Omental fat pad (tissue), 4 donors: ENCODE data around the gene POLR2H. TPM values are rescaled to one million over a fixed set of nuclear protein-coding genes. Genes with fewer than 3 reads are reported as not detected.

Experiments
- ATAC-seq: fragments of 150-250 bp; one replicate; pipeline ENCODE4 v1.9.1; 2016; ENCODE audit warnings: mild to moderate bottlenecking, moderate library complexity; ENCODE audit not compliant: low FRiP score
- DNase-seq: peaks from one replicate; pipeline ENCODE4 v3.0.0-alpha.2; 2019; ENCODE audit warnings: low spot score
- total RNA-seq, 4 donors: library from RNA; depleted of rRNA; stranded (reverse); fragments of >200 nt; gene quantifications; one replicate each; pipeline ENCODE4 v1.1.0, GENCODE V29; 2016
- TF ChIP-seq, protein P1 (sequence below), 3 donors: fragments of 450-650 bp; IDR thresholded peaks; one replicate each; pipeline ENCODE4 v1.5.1; 2016 to 2017; ENCODE audit warnings: antibody characterized with exemption in 3 of 3, mild to moderate bottlenecking in 3 of 3, moderate library complexity in 2 of 3

Gene POLR2H
- total RNA-seq, 4 donors from 2014 or later, result 63.9 to 110 (median 89.3) TPM

DNA sequence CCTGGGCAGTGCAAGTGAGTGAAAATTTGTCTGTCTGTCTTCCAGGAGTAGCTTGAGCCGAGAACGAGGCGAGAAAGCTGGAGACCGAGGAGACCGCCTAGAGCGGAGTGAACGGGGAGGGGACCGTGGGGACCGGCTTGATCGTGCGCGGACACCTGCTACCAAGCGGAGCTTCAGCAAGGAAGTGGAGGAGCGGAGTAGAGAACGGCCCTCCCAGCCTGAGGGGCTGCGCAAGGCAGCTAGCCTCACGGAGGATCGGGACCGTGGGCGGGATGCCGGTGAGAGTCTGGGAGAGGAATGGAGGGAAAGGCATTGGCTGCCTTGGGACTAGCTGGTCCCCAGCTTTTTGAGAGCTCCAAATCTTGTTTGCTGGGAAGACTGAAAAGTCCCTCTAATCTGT, 34.3 kb upstream of the POLR2H start:
- no peak for ATAC-seq

DNA sequence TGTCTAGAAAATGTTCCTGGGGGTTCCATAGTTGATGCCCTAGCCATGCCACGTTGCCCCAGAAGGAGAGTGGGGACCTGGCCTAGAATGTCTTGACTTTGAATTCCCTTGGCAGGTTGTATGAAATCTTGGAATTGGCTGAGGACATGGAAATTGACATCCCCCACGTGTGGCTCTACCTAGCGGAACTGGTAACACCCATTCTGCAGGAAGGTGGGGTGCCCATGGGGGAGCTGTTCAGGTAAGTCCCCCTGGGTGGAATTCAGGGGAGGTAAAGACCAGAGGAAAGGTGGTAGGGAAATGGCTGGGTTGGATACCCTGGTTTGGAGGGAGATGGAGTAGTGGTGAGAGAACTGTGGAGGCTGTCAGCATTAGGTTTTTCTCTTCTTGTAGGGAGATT, 33.0 kb upstream of the POLR2H start:
- no peak for ATAC-seq
- TF ChIP-seq, protein P1, sequence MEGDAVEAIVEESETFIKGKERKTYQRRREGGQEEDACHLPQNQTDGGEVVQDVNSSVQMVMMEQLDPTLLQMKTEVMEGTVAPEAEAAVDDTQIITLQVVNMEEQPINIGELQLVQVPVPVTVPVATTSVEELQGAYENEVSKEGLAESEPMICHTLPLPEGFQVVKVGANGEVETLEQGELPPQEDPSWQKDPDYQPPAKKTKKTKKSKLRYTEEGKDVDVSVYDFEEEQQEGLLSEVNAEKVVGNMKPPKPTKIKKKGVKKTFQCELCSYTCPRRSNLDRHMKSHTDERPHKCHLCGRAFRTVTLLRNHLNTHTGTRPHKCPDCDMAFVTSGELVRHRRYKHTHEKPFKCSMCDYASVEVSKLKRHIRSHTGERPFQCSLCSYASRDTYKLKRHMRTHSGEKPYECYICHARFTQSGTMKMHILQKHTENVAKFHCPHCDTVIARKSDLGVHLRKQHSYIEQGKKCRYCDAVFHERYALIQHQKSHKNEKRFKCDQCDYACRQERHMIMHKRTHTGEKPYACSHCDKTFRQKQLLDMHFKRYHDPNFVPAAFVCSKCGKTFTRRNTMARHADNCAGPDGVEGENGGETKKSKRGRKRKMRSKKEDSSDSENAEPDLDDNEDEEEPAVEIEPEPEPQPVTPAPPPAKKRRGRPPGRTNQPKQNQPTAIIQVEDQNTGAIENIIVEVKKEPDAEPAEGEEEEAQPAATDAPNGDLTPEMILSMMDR (IDR thresholded peaks at IDR 0.05), result no peak
- no peak for DNase-seq

More for the DNA sequence above, 34.3 kb upstream of the POLR2H start:
- no peak for DNase-seq
- TF ChIP-seq, protein P1 (IDR thresholded peaks at IDR 0.05), result no peak

DNA sequence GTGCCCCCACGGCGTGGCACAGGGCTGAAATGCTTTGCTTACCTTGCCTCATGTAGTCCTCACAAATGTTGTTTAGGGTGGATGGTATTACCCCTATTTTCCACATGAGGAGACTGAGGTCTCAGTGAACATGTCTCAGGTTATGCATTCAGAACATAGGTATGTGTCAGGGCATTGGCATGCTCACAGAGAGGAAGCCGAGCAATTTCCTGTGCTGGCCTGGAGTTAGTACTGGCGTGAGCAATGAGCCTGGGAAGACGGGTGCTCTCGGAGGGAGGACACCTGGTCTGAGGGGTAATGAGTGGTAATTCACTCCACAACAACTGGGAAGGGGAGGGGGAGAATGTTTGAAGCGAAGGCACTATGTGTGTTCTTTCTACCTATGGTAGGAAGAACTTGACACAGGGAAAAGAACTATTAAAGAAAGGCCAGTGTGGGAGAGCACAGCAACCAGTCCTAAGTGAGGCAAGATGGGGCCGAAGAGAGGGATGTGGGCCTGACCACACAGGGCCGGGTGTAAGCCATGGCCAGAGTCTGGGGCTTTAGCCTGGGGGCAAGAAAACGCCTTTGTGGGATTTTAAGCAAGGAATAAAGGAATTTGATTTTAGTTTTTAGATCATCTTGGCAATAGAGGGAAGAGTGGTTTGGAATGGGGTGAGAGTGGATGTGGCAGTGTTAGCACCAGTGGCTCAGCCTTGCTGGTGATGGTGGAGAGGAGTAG, 29.0 kb upstream of the POLR2H start:
- DNase-seq, result no peak
- no peak for ATAC-seq
- TF ChIP-seq, protein P1 (IDR thresholded peaks at IDR 0.05), result no peak

DNA sequence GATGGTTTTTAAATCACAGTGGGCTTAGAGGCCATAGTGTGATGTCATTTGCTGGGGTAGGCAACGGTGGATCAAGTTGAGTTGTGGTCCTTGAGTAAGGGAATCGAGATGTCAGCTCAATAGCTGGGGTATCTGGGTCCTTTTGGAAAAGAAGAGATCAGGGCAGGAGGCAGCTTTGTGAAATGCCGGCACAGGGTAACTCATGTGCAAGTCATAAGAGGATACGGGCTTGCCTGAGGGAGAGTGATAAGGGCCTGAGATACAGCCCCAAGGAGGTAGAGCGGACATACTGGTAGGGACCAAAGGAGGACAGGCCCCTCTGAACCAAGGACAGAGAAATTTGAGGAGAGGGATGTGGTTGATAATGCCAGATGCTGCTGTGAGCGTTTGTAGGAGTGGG, 28.3 kb upstream of the POLR2H start:
- TF ChIP-seq, protein P1 (IDR thresholded peaks at IDR 0.05), result no peak

DNA sequence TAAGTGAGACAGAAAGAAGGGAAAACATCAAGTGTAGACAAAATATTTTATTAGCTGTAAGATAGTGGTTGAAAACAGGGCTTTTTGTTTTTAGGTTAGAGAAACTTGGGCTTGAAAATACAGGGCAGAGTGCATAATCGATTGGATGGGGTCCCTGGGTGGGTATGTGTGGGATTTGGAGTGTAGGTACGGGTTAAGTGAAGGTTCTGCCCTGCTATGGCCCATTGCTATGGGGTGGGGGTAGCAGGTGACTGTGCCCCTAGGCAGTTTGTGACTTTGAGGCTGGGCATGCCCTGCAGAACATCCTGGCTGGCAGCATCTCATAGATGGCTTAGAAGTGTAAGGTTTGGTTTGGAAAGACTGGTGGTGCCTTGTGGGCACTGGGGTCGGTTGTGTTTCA, 27.8 kb upstream of the POLR2H start:
- ATAC-seq, result no peak
- TF ChIP-seq, protein P1 (IDR thresholded peaks at IDR 0.05), result no peak
- no peak for DNase-seq

More for the DNA sequence above, 28.3 kb upstream of the POLR2H start:
- ATAC-seq (no peak), DNase-seq (no peak)

DNA sequence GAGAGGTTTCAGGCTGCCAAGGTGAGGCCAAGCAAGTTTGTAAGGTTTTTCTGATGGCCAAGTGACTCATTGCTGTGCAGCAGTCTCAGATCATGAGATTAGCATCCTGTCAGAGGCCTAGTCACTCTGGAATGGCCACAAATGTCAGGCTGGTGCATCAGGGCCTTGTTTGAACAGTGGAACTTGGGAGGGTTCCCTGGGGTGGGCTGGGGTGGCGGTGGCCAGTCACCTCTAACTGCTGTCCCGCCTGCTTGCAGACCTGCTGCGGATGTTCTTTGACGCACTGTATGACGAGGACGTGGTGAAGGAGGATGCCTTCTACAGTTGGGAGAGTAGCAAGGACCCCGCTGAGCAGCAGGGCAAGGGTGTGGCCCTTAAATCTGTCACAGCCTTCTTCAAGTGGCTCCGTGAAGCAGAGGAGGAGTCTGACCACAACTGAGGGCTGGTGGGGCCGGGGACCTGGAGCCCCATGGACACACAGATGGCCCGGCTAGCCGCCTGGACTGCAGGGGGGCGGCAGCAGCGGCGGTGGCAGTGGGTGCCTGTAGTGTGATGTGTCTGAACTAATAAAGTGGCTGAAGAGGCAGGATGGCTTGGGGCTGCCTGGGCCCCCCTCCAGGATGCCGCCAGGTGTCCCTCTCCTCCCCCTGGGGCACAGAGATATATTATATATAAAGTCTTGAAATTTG, 26.9 kb upstream of the POLR2H start:
- DNase-seq, result no peak
- ATAC-seq, result no peak
- TF ChIP-seq, protein P1 (IDR thresholded peaks at IDR 0.05), result no peak

DNA sequence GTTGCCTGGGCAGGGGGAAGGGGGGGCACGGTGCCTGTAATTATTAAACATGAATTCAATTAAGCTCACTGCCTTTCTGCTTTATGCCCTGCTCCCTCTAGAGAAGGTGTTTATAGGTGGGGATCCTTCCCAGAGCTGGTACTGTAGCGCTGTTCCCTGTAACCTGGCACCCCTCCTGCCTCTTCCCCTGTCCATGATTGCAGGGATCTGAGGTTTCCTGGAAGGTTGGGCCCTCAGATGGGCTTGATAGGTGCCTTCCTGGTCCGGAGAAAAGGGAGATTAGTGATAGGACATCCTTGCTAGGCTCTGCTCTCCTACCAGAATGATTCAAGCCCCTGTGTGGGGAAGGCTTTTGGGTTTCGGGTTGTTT, 26.2 kb upstream of the POLR2H start:
- TF ChIP-seq, protein P1 (IDR thresholded peaks at IDR 0.05), result no peak
- DNase-seq (no peak), ATAC-seq (peak; percentile 0)
